ENCODE data around the gene KLHL29. TPM values are rescaled to one million over a fixed set of nuclear protein-coding genes. Genes with fewer than 3 reads are reported as not detected.

KLHL29 gene
- total RNA-seq, 1 experiment from 2014 or later = 3.8 TPM

DNA sequence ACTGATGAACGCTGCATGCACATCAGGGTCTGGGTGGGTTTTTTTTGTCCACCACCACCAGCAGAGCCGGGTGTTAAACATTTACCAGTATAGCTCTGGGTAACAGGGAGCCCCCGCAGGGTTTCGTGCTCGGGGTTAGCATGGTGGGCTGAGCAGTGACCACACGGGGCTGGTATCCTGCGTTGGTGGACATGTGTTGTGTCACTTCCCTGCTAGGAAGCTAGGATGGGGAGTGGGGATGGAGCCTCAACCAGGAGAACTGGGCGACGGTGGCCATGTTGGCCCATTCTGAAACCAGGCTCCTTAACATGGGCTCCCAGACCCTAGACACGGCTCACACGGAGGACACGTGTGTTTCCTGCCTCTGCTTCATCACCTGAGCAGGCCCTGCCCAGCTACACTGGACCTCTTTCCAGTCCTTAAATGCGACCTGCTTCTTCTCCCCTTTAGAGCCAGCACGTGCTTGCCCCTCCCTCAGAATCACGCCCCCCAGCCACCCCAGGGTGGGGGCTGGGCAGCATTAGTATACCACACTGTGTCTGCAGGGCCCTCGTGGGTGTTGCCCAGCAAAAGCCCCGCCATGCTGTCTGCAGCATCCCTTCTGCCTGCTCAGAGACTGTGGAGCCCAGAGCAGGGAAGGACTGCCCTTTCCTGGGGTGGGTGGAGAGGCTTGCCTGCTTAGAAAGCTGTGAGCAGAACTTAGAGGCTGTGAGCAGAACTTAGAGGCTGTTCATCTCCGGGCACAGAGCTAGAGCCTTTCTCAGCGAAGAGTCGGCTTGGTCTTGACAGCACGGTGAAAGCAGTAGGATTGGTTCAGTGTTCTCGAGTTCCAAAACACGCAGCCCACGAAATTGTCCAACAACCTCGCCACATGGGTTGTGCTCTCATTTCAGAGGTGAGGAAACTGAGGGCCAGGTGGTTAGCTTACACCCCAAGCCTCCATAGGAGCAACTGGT lies 142.1 kb downstream of the KLHL29 start:
- H3K9me2 ChIP-seq (replicated peaks; ENCODE audit: insufficient read depth, low read length) = no peaks in the 10 kb centered on the region
- H3K9ac ChIP-seq (ENCODE audit: low read length) = no peak overlapping the region
- H3K79me2 ChIP-seq (ENCODE audit: low read length) = no peaks in the 10 kb centered on the region
- no peak for DNase-seq
- no peak overlapping the region for H3K4me2 ChIP-seq (ENCODE audit: low read depth, low read length, poor library complexity, severe bottlenecking)
- H3K4me1 ChIP-seq (ENCODE audit: low read length) = no peaks in the 10 kb centered on the region
- no peaks in the 10 kb centered on the region for H3K9me3 ChIP-seq (ENCODE audit: low read length)
- no peaks in the 10 kb centered on the region for H3K36me3 ChIP-seq (ENCODE audit: insufficient read depth, low read length)
- 0 out of 2 replicates have a peak, but pooled peaks cover 5% of the 10 kb centered on the region for H4K20me1 ChIP-seq (ENCODE audit: insufficient read depth, low read depth, low read length)
- no peak overlapping the region for H3K27ac ChIP-seq (ENCODE audit: low read length)
- H2AFZ ChIP-seq (ENCODE audit: low read length) = no peak overlapping the region
- H3K27me3 ChIP-seq (ENCODE audit: low read length) = no peaks in the 10 kb centered on the region
- no peak overlapping the region for H3K4me3 ChIP-seq (ENCODE audit: low read length)

DNA sequence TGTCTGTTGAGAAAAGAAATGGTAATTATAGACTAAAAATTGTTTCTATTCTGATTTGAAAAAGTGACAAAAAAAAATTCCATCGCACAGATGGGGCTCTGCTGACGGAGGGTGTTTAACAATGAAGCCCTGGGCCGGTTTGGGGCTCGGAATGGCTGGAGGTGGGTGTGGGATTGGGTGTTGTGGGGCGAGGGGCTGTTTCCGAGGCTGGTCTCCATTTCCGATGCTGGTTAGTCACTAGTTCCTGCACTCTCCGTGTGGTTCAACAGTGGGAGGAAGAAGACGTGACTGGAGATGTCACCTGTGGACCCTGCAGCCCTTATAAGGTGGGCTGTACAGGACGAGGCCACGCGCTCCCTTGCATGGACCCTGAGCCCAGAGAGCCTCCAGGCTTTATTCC lies 143.2 kb downstream of the KLHL29 start:
- Histone ChIP-seq H3K27me3 (ENCODE audit: low read length) (no peaks in the 10 kb centered on the region), H3K9me3 (ENCODE audit: low read length) (no peaks in the 10 kb centered on the region), H3K79me2 (ENCODE audit: low read length) (no peaks in the 10 kb centered on the region), H3K27ac (ENCODE audit: low read length) (no peak overlapping the region), H4K20me1 (ENCODE audit: insufficient read depth, low read depth, low read length) (peaks cover 6% of the 10 kb centered on the region; the same call in 1 of the 2 replicates), H3K4me1 (ENCODE audit: low read length) (no peaks in the 10 kb centered on the region), H3K9ac (ENCODE audit: low read length) (no peak overlapping the region), H3K4me2 (ENCODE audit: low read depth, low read length, poor library complexity, severe bottlenecking) (no peak overlapping the region), H3K9me2 (replicated peaks; ENCODE audit: insufficient read depth, low read length) (no peaks in the 10 kb centered on the region), H2AFZ (ENCODE audit: low read length) (no peak overlapping the region), H3K36me3 (ENCODE audit: insufficient read depth, low read length) (no peaks in the 10 kb centered on the region), H3K4me3 (ENCODE audit: low read length) (no peak overlapping the region)
- no peak for DNase-seq

GRCh38 chr2:23528690-23529089 lies 143.7 kb downstream of the KLHL29 start:
- no peaks in the 10 kb centered on the region for H3K9me3 ChIP-seq (ENCODE audit: low read length)
- H3K27ac ChIP-seq (ENCODE audit: low read length) = no peak overlapping the region
- H2AFZ ChIP-seq (ENCODE audit: low read length) = no peak overlapping the region
- H3K27me3 ChIP-seq (ENCODE audit: low read length) = no peaks in the 10 kb centered on the region
- no peak for DNase-seq
- no peaks in the 10 kb centered on the region for H3K4me1 ChIP-seq (ENCODE audit: low read length)
- no peaks in the 10 kb centered on the region for H3K9me2 ChIP-seq (replicated peaks; ENCODE audit: insufficient read depth, low read length)
- no peaks in the 10 kb centered on the region for H3K79me2 ChIP-seq (ENCODE audit: low read length)
- H3K4me3 ChIP-seq (ENCODE audit: low read length) = no peak overlapping the region
- no peaks in the 10 kb centered on the region for H3K36me3 ChIP-seq (ENCODE audit: insufficient read depth, low read length)
- H4K20me1 ChIP-seq (ENCODE audit: insufficient read depth, low read depth, low read length) = peaks cover 8% of the 10 kb centered on the region; the same call in 1 of the 2 replicates
- no peak overlapping the region for H3K4me2 ChIP-seq (ENCODE audit: low read depth, low read length, poor library complexity, severe bottlenecking)
- H3K9ac ChIP-seq (ENCODE audit: low read length) = no peak overlapping the region

GRCh38 chr2:23529659-23530058 lies 144.7 kb downstream of the KLHL29 start:
- H3K4me1 ChIP-seq (ENCODE audit: low read length) = no peaks in the 10 kb centered on the region

GRCh38 chr2:23530206-23530908 lies 145.4 kb downstream of the KLHL29 start:
- Histone ChIP-seq H3K4me1 (ENCODE audit: low read length) (no peaks in the 10 kb centered on the region), H3K79me2 (ENCODE audit: low read length) (no peaks in the 10 kb centered on the region), H3K4me2 (ENCODE audit: low read depth, low read length, poor library complexity, severe bottlenecking) (no peak overlapping the region), H3K27ac (ENCODE audit: low read length) (no peak overlapping the region), H3K9ac (ENCODE audit: low read length) (no peak overlapping the region), H3K4me3 (ENCODE audit: low read length) (no peak overlapping the region), H3K36me3 (ENCODE audit: insufficient read depth, low read length) (no peaks in the 10 kb centered on the region), H4K20me1 (ENCODE audit: insufficient read depth, low read depth, low read length) (peaks cover 11% of the 10 kb centered on the region; the same call in 1 of the 2 replicates), H2AFZ (ENCODE audit: low read length) (no peak overlapping the region), H3K27me3 (ENCODE audit: low read length) (no peaks in the 10 kb centered on the region), H3K9me3 (ENCODE audit: low read length) (no peaks in the 10 kb centered on the region), H3K9me2 (replicated peaks; ENCODE audit: insufficient read depth, low read length) (no peaks in the 10 kb centered on the region)
- no peak for DNase-seq

More at GRCh38 chr2:23529659-23530058, 144.7 kb downstream of the KLHL29 start:
- no peak for DNase-seq
- no peaks in the 10 kb centered on the region for H3K79me2 ChIP-seq (ENCODE audit: low read length)
- no peak overlapping the region for H3K9ac ChIP-seq (ENCODE audit: low read length)
- H3K27me3 ChIP-seq (ENCODE audit: low read length) = no peaks in the 10 kb centered on the region
- H3K4me3 ChIP-seq (ENCODE audit: low read length) = no peak overlapping the region
- H3K36me3 ChIP-seq (ENCODE audit: insufficient read depth, low read length) = no peaks in the 10 kb centered on the region
- H3K9me2 ChIP-seq (replicated peaks; ENCODE audit: insufficient read depth, low read length) = no peaks in the 10 kb centered on the region
- no peaks in the 10 kb centered on the region for H3K9me3 ChIP-seq (ENCODE audit: low read length)
- H4K20me1 ChIP-seq (ENCODE audit: insufficient read depth, low read depth, low read length) = peaks cover 11% of the 10 kb centered on the region; the same call in 1 of the 2 replicates
- no peak overlapping the region for H3K4me2 ChIP-seq (ENCODE audit: low read depth, low read length, poor library complexity, severe bottlenecking)
- no peak overlapping the region for H3K27ac ChIP-seq (ENCODE audit: low read length)
- H2AFZ ChIP-seq (ENCODE audit: low read length) = no peak overlapping the region

- no peaks in the 10 kb centered on the region for H3K9me3 ChIP-seq (ENCODE audit: low read length)
- no peaks in the 10 kb centered on the region for H3K36me3 ChIP-seq (ENCODE audit: insufficient read depth, low read length)
Measured at GRCh38 chr2:23530909-23531276, 145.9 kb downstream of the KLHL29 start.

GRCh38 chr2:23531280-23531679 lies 146.3 kb downstream of the KLHL29 start:
- Histone ChIP-seq H3K27me3 (ENCODE audit: low read length) (no peaks in the 10 kb centered on the region), H4K20me1 (ENCODE audit: insufficient read depth, low read depth, low read length) (peaks cover 11% of the 10 kb centered on the region; the same call in 1 of the 2 replicates), H3K4me2 (ENCODE audit: low read depth, low read length, poor library complexity, severe bottlenecking) (no peak overlapping the region), H3K36me3 (ENCODE audit: insufficient read depth, low read length) (no peaks in the 10 kb centered on the region), H3K9ac (ENCODE audit: low read length) (no peak overlapping the region), H3K4me1 (ENCODE audit: low read length) (no peaks in the 10 kb centered on the region), H3K9me2 (replicated peaks; ENCODE audit: insufficient read depth, low read length) (no peaks in the 10 kb centered on the region), H3K27ac (ENCODE audit: low read length) (no peak overlapping the region), H3K79me2 (ENCODE audit: low read length) (no peaks in the 10 kb centered on the region), H3K4me3 (ENCODE audit: low read length) (no peak overlapping the region), H3K9me3 (ENCODE audit: low read length) (no peaks in the 10 kb centered on the region), H2AFZ (ENCODE audit: low read length) (no peak overlapping the region)
- no peak for DNase-seq

More at GRCh38 chr2:23530909-23531276, 145.9 kb downstream of the KLHL29 start:
- no peak for DNase-seq
- H3K79me2 ChIP-seq (ENCODE audit: low read length) = no peaks in the 10 kb centered on the region
- no peaks in the 10 kb centered on the region for H3K27me3 ChIP-seq (ENCODE audit: low read length)
- no peak overlapping the region for H3K9ac ChIP-seq (ENCODE audit: low read length)
- H3K27ac ChIP-seq (ENCODE audit: low read length) = no peak overlapping the region
- H3K4me2 ChIP-seq (ENCODE audit: low read depth, low read length, poor library complexity, severe bottlenecking) = no peak overlapping the region
- no peaks in the 10 kb centered on the region for H3K9me2 ChIP-seq (replicated peaks; ENCODE audit: insufficient read depth, low read length)
- H4K20me1 ChIP-seq (ENCODE audit: insufficient read depth, low read depth, low read length) = peaks cover 11% of the 10 kb centered on the region; the same call in 1 of the 2 replicates
- H3K4me3 ChIP-seq (ENCODE audit: low read length) = no peak overlapping the region
- no peaks in the 10 kb centered on the region for H3K4me1 ChIP-seq (ENCODE audit: low read length)
- H2AFZ ChIP-seq (ENCODE audit: low read length) = no peak overlapping the region

- H3K4me1 ChIP-seq (ENCODE audit: low read length) = no peaks in the 10 kb centered on the region
- H3K27ac ChIP-seq (ENCODE audit: low read length) = no peak overlapping the region
- H3K27me3 ChIP-seq (ENCODE audit: low read length) = no peaks in the 10 kb centered on the region
- no peaks in the 10 kb centered on the region for H3K36me3 ChIP-seq (ENCODE audit: insufficient read depth, low read length)
- H3K9ac ChIP-seq (ENCODE audit: low read length) = no peak overlapping the region
- no peak overlapping the region for H2AFZ ChIP-seq (ENCODE audit: low read length)
- H3K79me2 ChIP-seq (ENCODE audit: low read length) = no peaks in the 10 kb centered on the region
- H3K9me2 ChIP-seq (replicated peaks; ENCODE audit: insufficient read depth, low read length) = no peaks in the 10 kb centered on the region
- no peaks in the 10 kb centered on the region for H3K9me3 ChIP-seq (ENCODE audit: low read length)
- H3K4me3 ChIP-seq (ENCODE audit: low read length) = no peak overlapping the region
- no peak for DNase-seq
- H3K4me2 ChIP-seq (ENCODE audit: low read depth, low read length, poor library complexity, severe bottlenecking) = no peak overlapping the region
- H4K20me1 ChIP-seq (ENCODE audit: insufficient read depth, low read depth, low read length) = peaks cover 11% of the 10 kb centered on the region; the same call in 1 of the 2 replicates
Measured at GRCh38 chr2:23531881-23532280, 146.9 kb downstream of the KLHL29 start.
